GM19397 (cell line): ENCODE results near the gene PLAAT3.
"Not testable (repeated sequence)": the region's sequence is repeated elsewhere in the genome, so short reads cannot be mapped to it uniquely, and the experiment has no call there.

Experiments used
- ATAC-seq: cut with Tn5 transposase; IDR thresholded peaks from one replicate; pipeline ENCODE4 v1.9.1; 2021; ENCODE audit warnings: mild to moderate bottlenecking, moderate library complexity; ENCODE audit not compliant: unreplicated experiment

Gene PLAAT3

GRCh38 chr11:63609971-63610580 is 4.2 kb downstream of the PLAAT3 start:
- ATAC-seq, result no peak

GRCh38 chr11:63609536-63609935 is 4.7 kb downstream of the PLAAT3 start:
- ATAC-seq, result no peak

GRCh38 chr11:63608353-63609345 is 5.6 kb downstream of the PLAAT3 start:
- ATAC-seq, result no peak

GRCh38 chr11:63603180-63603518 is 11.1 kb downstream of the PLAAT3 start:
- ATAC-seq, result no peak

- not testable (repeated sequence) for ATAC-seq
Measured at GRCh38 chr11:63602290-63603179, 11.7 kb downstream of the PLAAT3 start.

- ATAC-seq, result no peak
Measured at GRCh38 chr11:63599211-63600122, 14.8 kb downstream of the PLAAT3 start.

GRCh38 chr11:63598556-63598955 is 15.7 kb downstream of the PLAAT3 start:
- ATAC-seq, result no peak

- no peak for ATAC-seq
Measured at GRCh38 chr11:63595296-63595695, 18.9 kb downstream of the PLAAT3 start.

- no peak for ATAC-seq
Measured at GRCh38 chr11:63592975-63593395, 21.2 kb downstream of the PLAAT3 start.

GRCh38 chr11:63590024-63590788 is 24.0 kb downstream of the PLAAT3 start:
- no peak for ATAC-seq

- ATAC-seq, result no peak
Measured at GRCh38 chr11:63589000-63589399, 25.2 kb downstream of the PLAAT3 start.

- ATAC-seq, result no peak
Measured at GRCh38 chr11:63586451-63587166, 27.6 kb downstream of the PLAAT3 start.

GRCh38 chr11:63583357-63583677 is 30.9 kb downstream of the PLAAT3 start:
- ATAC-seq, result no peak

GRCh38 chr11:63581224-63581623 is 33.0 kb downstream of the PLAAT3 start:
- not testable (repeated sequence) for ATAC-seq

GRCh38 chr11:63578882-63579281 is 35.4 kb downstream of the PLAAT3 start:
- not testable (repeated sequence) for ATAC-seq

- ATAC-seq, result no peak
Measured at GRCh38 chr11:63574856-63575602, 39.2 kb downstream of the PLAAT3 start.

- peak; percentile 50 for ATAC-seq
Measured at GRCh38 chr11:63573881-63574855, 40.1 kb downstream of the PLAAT3 start.
